Large intestine (tissue), 3 donors: ENCODE data around the gene TYW3. TPM values are rescaled to one million over a fixed set of nuclear protein-coding genes. Genes with fewer than 3 reads are reported as not detected.
"Not testable (repeated sequence)": the region's sequence is repeated elsewhere in the genome, so short reads cannot be mapped to it uniquely, and the experiment has no call there.

Experiments used
- DNase-seq, 2 donors: peaks; one replicate each; pipeline versions ENCODE4 v3.0.0 to v3.0.0-alpha.2; 2013
- H3K27ac ChIP-seq: one replicate; pipeline ENCODE4 v1.5.1; 2013; ENCODE audit warnings: low read length
- H3K27me3 ChIP-seq: 2 replicates; pipeline ENCODE4 v1.6.1; 2013; ENCODE audit warnings: low read length; ENCODE audit not compliant: control insufficient read depth, insufficient read depth
- H3K36me3 ChIP-seq: 2 replicates; pipeline ENCODE4 v1.6.1; 2013; ENCODE audit warnings: low read length; ENCODE audit not compliant: control insufficient read depth, insufficient read depth
- H3K4me1 ChIP-seq: one replicate; pipeline ENCODE4 v1.6.1; 2013; ENCODE audit warnings: low read length; ENCODE audit not compliant: control insufficient read depth, insufficient read depth
- H3K4me3 ChIP-seq: one replicate; pipeline ENCODE4 v1.5.1; 2013; ENCODE audit warnings: low read length
- H3K9me3 ChIP-seq: one replicate; pipeline ENCODE4 v1.6.1; 2013; ENCODE audit warnings: mild to moderate bottlenecking, low read depth, low read length, moderate library complexity; ENCODE audit not compliant: control insufficient read depth
- WGBS: methylation state at CpG from one replicate; pipeline ENCODE4 v1.1.5; 2013; ENCODE audit warnings: low lambda C conversion rate; ENCODE audit not compliant: insufficient coverage; 5-methylcytosine and 5-hydroxymethylcytosine counted together
- polyA plus RNA-seq: library from polyadenylated mRNA; unstranded; fragments of 120-200 nt; gene quantifications from one replicate; pipeline ENCODE4 v1.2.1, GENCODE V29; 2013

Gene TYW3
- polyA plus RNA-seq, 1 donor: 20.0 TPM

GRCh38 chr1:74728736-74729135 lies 4.2 kb upstream of the TYW3 start:
- H3K27me3 ChIP-seq: no peaks in the 10 kb centered on the region
- H3K9me3 ChIP-seq: peaks cover 9% of the 10 kb centered on the region
- WGBS: no CpG with 5 or more reads among the region's 3 CpGs
- no peak for DNase-seq
- no peaks in the 10 kb centered on the region for H3K4me1 ChIP-seq
- peaks cover 18% of the 10 kb centered on the region for H3K36me3 ChIP-seq
- no peak overlapping the region for H3K27ac ChIP-seq
- H3K4me3 ChIP-seq: no peak overlapping the region

- peaks cover 9% of the 10 kb centered on the region for H3K9me3 ChIP-seq
- H3K4me3 ChIP-seq: no peak overlapping the region
- peaks cover 15% of the 10 kb centered on the region for H3K36me3 ChIP-seq
- H3K27ac ChIP-seq: no peak overlapping the region
- no peaks in the 10 kb centered on the region for H3K27me3 ChIP-seq
- no peaks in the 10 kb centered on the region for H3K4me1 ChIP-seq
- WGBS: 100% methylated on average over 3 of the region's 6 CpGs
- DNase-seq: no peak
Observed at GRCh38 chr1:74729741-74730478, 3.0 kb upstream of the TYW3 start.

GRCh38 chr1:74731399-74732052 lies 1.4 kb upstream of the TYW3 start:
- H3K27me3 ChIP-seq: no peaks in the 10 kb centered on the region
- WGBS: no CpG with 5 or more reads among the region's 11 CpGs
- peaks cover 8% of the 10 kb centered on the region for H3K36me3 ChIP-seq
- peak; percentile 66 to 93 for DNase-seq
- H3K9me3 ChIP-seq: no peaks in the 10 kb centered on the region
- H3K4me3 ChIP-seq: peak overlapping the region; percentile 74
- no peaks in the 10 kb centered on the region for H3K4me1 ChIP-seq
- peak overlapping the region; percentile 81 for H3K27ac ChIP-seq

GRCh38 chr1:74732071-74732946 lies 643 bp upstream of the TYW3 start:
- peaks cover 11% of the 10 kb centered on the region for H3K36me3 ChIP-seq
- peak; percentile 19 to 61 for DNase-seq
- H3K4me1 ChIP-seq, H3K9me3 ChIP-seq, H3K27me3 ChIP-seq: not testable (repeated sequence)
- WGBS: no CpG with 5 or more reads among the region's 17 CpGs
- peak overlapping the region; percentile 81 for H3K27ac ChIP-seq
- peak overlapping the region; percentile 74 for H3K4me3 ChIP-seq

GRCh38 chr1:74733604-74734484 lies 892 bp downstream of the TYW3 start:
- Histone ChIP-seq H3K9me3 (no peaks in the 10 kb centered on the region), H3K27ac (peak overlapping the region; percentile 81), H3K4me3 (peak overlapping the region; percentile 74), H3K4me1 (no peaks in the 10 kb centered on the region), H3K27me3 (no peaks in the 10 kb centered on the region), H3K36me3 (peaks cover 20% of the 10 kb centered on the region)
- 58% methylated on average over 3 of the region's 11 CpGs for whole genome bisulfite sequencing
- peak; percentile 72 to 78 for DNase-seq

- peaks cover 41% of the 10 kb centered on the region for H3K36me3 ChIP-seq
Observed at GRCh38 chr1:74737333-74737732, 4.4 kb downstream of the TYW3 start.

GRCh38 chr1:74740307-74740980 lies 7.5 kb downstream of the TYW3 start:
- peaks cover 63% of the 10 kb centered on the region for H3K36me3 ChIP-seq
- H3K4me1 ChIP-seq, H3K4me3 ChIP-seq, H3K27me3 ChIP-seq, DNase-seq, H3K9me3 ChIP-seq, H3K27ac ChIP-seq: not testable (repeated sequence)
- no CpG with 5 or more reads among the region's 13 CpGs for WGBS

More at GRCh38 chr1:74737333-74737732, 4.4 kb downstream of the TYW3 start:
- Histone ChIP-seq H3K4me3 (no peak overlapping the region), H3K9me3 (no peaks in the 10 kb centered on the region), H3K4me1 (no peaks in the 10 kb centered on the region), H3K27ac (no peak overlapping the region), H3K27me3 (no peaks in the 10 kb centered on the region)
- WGBS: no CpG with 5 or more reads among the region's 4 CpGs
- DNase-seq: no peak

- peaks cover 70% of the 10 kb centered on the region for H3K36me3 ChIP-seq
Observed at GRCh38 chr1:74745247-74745646, 12.3 kb downstream of the TYW3 start.

GRCh38 chr1:74748960-74749359 lies 16.0 kb downstream of the TYW3 start:
- no peak overlapping the region for H3K4me3 ChIP-seq
- no CpG with 5 or more reads among the region's 1 CpG for WGBS
- H3K9me3 ChIP-seq: no peaks in the 10 kb centered on the region
- H3K27ac ChIP-seq: no peak overlapping the region
- no peaks in the 10 kb centered on the region for H3K4me1 ChIP-seq
- no peaks in the 10 kb centered on the region for H3K27me3 ChIP-seq
- peaks cover 62% of the 10 kb centered on the region for H3K36me3 ChIP-seq
- peak; percentile 15 to 51 for DNase-seq

More at GRCh38 chr1:74745247-74745646, 12.3 kb downstream of the TYW3 start:
- H3K27me3 ChIP-seq, H3K27ac ChIP-seq, H3K9me3 ChIP-seq, H3K4me3 ChIP-seq, H3K4me1 ChIP-seq, DNase-seq: not testable (repeated sequence)
- no CpG with 5 or more reads among the region's 6 CpGs for WGBS
